Neural progenitor cell (in vitro differentiated cells): ENCODE data around the gene CDH13. TPM values are rescaled to one million over a fixed set of nuclear protein-coding genes. Genes with fewer than 3 reads are reported as not detected.

Experiments
- DNase-seq: peaks from one replicate; pipeline ENCODE4 v3.0.0-alpha.2; 2016; ENCODE audit warnings: low spot score
- H2AFZ ChIP-seq: fragments of 200-600 bp; sonication (generic); replicated peaks from 2 replicates; pipeline ENCODE4 v1.6.1; 2016; ENCODE audit warnings: antibody characterized with exemption
- H3F3A ChIP-seq: fragments of 200-600 bp; sonication (generic); 2 replicates; pipeline ENCODE4 v1.6.1; 2016; ENCODE audit warnings: antibody characterized with exemption, low read depth
- H3K27ac ChIP-seq: fragments of 200-600 bp; sonication (generic); 2 replicates; pipeline ENCODE4 v1.5.1; 2016; ENCODE audit warnings: mild to moderate bottlenecking
- H3K27me3 ChIP-seq: fragments of 200-600 bp; sonication (generic); 2 replicates; pipeline ENCODE4 v1.6.1; 2016; ENCODE audit warnings: mild to moderate bottlenecking, moderate library complexity
- H3K36me3 ChIP-seq: fragments of 200-600 bp; sonication (generic); 2 replicates; pipeline ENCODE4 v1.5.1; 2016
- H3K4me1 ChIP-seq: fragments of 200-600 bp; sonication (generic); 2 replicates; pipeline ENCODE4 v1.6.1; 2016; ENCODE audit warnings: mixed run types
- H3K4me2 ChIP-seq: fragments of 200-600 bp; sonication (generic); 2 replicates; pipeline ENCODE4 v1.6.1; 2016
- H3K4me3 ChIP-seq: fragments of 200-600 bp; sonication (generic); 2 replicates; pipeline ENCODE4 v1.5.1; 2016
- H3K79me2 ChIP-seq: fragments of 200-600 bp; sonication (generic); 2 replicates; pipeline ENCODE4 v1.6.1; 2016; ENCODE audit warnings: low read depth
- H3K9ac ChIP-seq: fragments of 200-600 bp; sonication (generic); 2 replicates; pipeline ENCODE4 v1.6.1; 2016
- H3K9me3 ChIP-seq: fragments of 200-600 bp; sonication (generic); 2 replicates; pipeline ENCODE4 v1.5.1; 2016; ENCODE audit warnings: low read depth
- H4K20me1 ChIP-seq: fragments of 200-600 bp; sonication (generic); 2 replicates; pipeline ENCODE4 v1.6.1; 2016; ENCODE audit warnings: low read depth
- H3K27ac Mint-ChIP-seq: 3 replicates; pipeline ENCODE4 v1.8.0; 2021; ENCODE audit warnings: mixed read lengths
- H3K27me3 Mint-ChIP-seq: 2 replicates; pipeline ENCODE4 v1.8.0; 2022; ENCODE audit warnings: low read depth, mild to moderate bottlenecking, inconsistent platforms, moderate library complexity, mixed read lengths; ENCODE audit not compliant: insufficient read depth
- H3K36me3 Mint-ChIP-seq: 3 replicates; pipeline ENCODE4 v1.8.0; 2021; ENCODE audit warnings: mixed read lengths
- H3K4me1 Mint-ChIP-seq: 3 replicates; pipeline ENCODE4 v1.8.0; 2021; ENCODE audit warnings: mixed read lengths
- H3K4me3 Mint-ChIP-seq: 3 replicates; pipeline ENCODE4 v1.8.0; 2021; ENCODE audit warnings: mild to moderate bottlenecking, moderate library complexity, mixed read lengths
- H3K9me3 Mint-ChIP-seq: 3 replicates; pipeline ENCODE4 v1.8.0; 2020; ENCODE audit warnings: mixed read lengths
- EZH2 ChIP-seq: fragments of 200-600 bp; sonication (generic); IDR thresholded peaks from 2 replicates; pipeline ENCODE4 v1.6.1; 2017; ENCODE audit warnings: antibody characterized with exemption, mild to moderate bottlenecking, moderate library complexity
- EZH2phosphoT487 ChIP-seq: fragments of 200-600 bp; sonication (generic); IDR thresholded peaks from 2 replicates; pipeline ENCODE4 v1.6.1; 2017; ENCODE audit warnings: antibody characterized with exemption
- total RNA-seq: library from RNA; depleted of rRNA; stranded (reverse); fragments of >200 nt; gene quantifications from 2 replicates; pipeline ENCODE4 v1.2.3, GENCODE V29; 2015; ENCODE audit warnings: low replicate concordance
- TF ChIP-seq, protein P1 (sequence below): fragments of 200-600 bp; sonication (generic); IDR thresholded peaks from 2 replicates; pipeline ENCODE4 v1.5.1; 2017; ENCODE audit warnings: antibody characterized with exemption, mild to moderate bottlenecking

The CDH13 gene
- total RNA-seq, 1 donor from 2014 or later = 3.0 TPM

DNA sequence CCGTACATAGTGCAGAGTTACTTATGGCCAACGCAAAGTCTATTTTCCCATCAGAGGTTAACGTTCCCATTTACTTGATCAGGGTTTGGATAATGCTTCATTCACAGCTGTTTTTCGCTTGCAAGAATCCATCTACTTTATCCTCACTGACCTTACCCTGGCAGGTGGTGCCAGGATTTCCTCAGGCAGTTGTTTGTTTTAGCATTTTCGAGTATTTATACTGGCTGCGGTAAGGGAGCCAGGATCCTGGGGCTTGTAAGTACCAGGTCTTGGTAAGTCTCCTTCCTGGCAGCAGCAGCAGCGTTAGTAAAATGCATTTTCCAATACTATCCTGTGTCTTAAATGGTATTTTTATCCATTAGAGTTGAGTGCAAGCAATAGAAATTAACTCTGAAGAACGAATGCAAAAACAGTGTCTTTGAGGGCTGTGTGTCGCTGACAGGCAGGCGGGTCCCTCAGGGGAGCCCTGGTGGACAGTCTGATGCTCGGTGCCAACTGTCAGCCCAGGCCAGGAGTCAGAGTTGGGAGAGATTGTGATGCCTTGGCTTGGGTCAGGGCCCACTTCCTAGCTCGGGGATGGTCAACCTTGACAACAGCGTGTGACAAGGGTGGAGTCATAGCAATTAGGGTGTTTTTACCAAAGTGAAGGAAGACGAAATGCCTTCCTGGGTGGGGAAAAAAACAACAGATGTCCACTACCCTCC lies 1088.6 kb downstream of the CDH13 start:
- peak overlapping the region; percentile 27 for H3K27ac Mint-ChIP-seq
- no peaks in the 10 kb centered on the region for H3K36me3 Mint-ChIP-seq
- no peaks in the 10 kb centered on the region for H3K36me3 ChIP-seq
- no peak for DNase-seq
- H3K9ac ChIP-seq = no peak overlapping the region
- TF ChIP-seq EZH2phosphoT487 (no peak), EZH2 (no peak)
- TF ChIP-seq, protein P1, sequence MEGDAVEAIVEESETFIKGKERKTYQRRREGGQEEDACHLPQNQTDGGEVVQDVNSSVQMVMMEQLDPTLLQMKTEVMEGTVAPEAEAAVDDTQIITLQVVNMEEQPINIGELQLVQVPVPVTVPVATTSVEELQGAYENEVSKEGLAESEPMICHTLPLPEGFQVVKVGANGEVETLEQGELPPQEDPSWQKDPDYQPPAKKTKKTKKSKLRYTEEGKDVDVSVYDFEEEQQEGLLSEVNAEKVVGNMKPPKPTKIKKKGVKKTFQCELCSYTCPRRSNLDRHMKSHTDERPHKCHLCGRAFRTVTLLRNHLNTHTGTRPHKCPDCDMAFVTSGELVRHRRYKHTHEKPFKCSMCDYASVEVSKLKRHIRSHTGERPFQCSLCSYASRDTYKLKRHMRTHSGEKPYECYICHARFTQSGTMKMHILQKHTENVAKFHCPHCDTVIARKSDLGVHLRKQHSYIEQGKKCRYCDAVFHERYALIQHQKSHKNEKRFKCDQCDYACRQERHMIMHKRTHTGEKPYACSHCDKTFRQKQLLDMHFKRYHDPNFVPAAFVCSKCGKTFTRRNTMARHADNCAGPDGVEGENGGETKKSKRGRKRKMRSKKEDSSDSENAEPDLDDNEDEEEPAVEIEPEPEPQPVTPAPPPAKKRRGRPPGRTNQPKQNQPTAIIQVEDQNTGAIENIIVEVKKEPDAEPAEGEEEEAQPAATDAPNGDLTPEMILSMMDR = no peak
- H3K9me3 ChIP-seq = no peaks in the 10 kb centered on the region
- H3K27me3 ChIP-seq = no peaks in the 10 kb centered on the region
- no peaks in the 10 kb centered on the region for H4K20me1 ChIP-seq
- no peak overlapping the region for H3K27ac ChIP-seq
- H2AFZ ChIP-seq = no peak overlapping the region
- peak overlapping the region; percentile 17 for H3K4me3 Mint-ChIP-seq
- H3K79me2 ChIP-seq = no peaks in the 10 kb centered on the region
- no peaks in the 10 kb centered on the region for H3K9me3 Mint-ChIP-seq
- H3K4me3 ChIP-seq = no peak overlapping the region
- peaks cover 12% of the 10 kb centered on the region for H3K4me1 Mint-ChIP-seq
- no peaks in the 10 kb centered on the region for H3F3A ChIP-seq
- no peak overlapping the region for H3K4me2 ChIP-seq
- H3K4me1 ChIP-seq = no peaks in the 10 kb centered on the region
- peaks cover 10% of the 10 kb centered on the region for H3K27me3 Mint-ChIP-seq

DNA sequence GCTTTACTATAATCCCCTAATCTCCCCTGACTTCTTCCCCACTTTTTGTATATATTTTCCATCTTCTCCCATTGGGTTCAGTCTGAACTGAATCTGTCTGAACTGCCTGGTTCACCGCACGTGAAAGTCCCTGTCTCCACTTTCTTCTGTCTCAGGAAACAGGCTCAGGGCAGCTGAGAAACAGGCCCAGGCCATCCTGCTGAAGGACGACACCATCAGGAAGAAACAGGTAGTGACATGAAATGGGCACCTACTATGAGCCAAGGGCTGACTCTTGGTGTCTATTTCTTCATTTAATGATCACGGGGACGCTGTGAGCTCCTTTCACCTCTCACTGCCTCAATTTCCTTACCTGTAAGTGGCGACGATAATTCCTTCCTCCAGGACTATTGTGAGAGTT lies 1090.5 kb downstream of the CDH13 start:
- Histone ChIP-seq H3K27ac (no peak overlapping the region), H3K4me1 (no peaks in the 10 kb centered on the region), H4K20me1 (no peaks in the 10 kb centered on the region), H3K4me2 (no peak overlapping the region), H2AFZ (no peak overlapping the region), H3K9ac (no peak overlapping the region), H3K79me2 (no peaks in the 10 kb centered on the region), H3K36me3 (no peaks in the 10 kb centered on the region), H3K4me3 (no peak overlapping the region), H3F3A (no peaks in the 10 kb centered on the region), H3K9me3 (no peaks in the 10 kb centered on the region), H3K27me3 (no peaks in the 10 kb centered on the region)
- Mint-ChIP-seq H3K27me3 (peaks cover 10% of the 10 kb centered on the region), H3K27ac (peak overlapping the region; percentile 82), H3K9me3 (no peaks in the 10 kb centered on the region), H3K4me3 (no peak overlapping the region), H3K36me3 (no peaks in the 10 kb centered on the region), H3K4me1 (peaks cover 12% of the 10 kb centered on the region)
- peak; percentile 57 for DNase-seq
- TF ChIP-seq EZH2phosphoT487 = no peak
- TF ChIP-seq, protein P1 = peak; percentile 60
- TF ChIP-seq EZH2 = no peak

DNA sequence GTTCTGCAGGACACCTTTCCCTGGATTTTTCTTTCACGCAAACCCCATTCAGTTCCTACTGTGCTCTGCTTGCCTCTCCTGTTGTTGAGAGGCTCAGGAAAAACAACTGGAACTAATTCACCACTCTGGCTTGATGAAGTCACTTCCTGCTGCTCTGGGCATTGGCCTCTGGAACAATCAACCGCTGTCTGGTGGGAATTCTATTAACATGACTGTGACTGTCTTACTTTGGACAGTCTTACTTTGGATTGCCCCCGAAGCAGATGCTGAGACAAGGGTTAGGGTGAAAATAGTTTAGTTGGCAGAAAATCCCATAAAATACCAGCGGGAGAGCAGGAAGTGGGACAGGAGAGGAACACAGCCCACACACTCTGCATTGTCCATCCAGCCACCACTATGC lies 1091.0 kb downstream of the CDH13 start:
- no peak overlapping the region for H3K9ac ChIP-seq
- no peaks in the 10 kb centered on the region for H3K4me1 ChIP-seq
- Mint-ChIP-seq H3K4me1 (peaks cover 12% of the 10 kb centered on the region), H3K27me3 (peaks cover 10% of the 10 kb centered on the region), H3K27ac (peak overlapping the region; percentile 50), H3K9me3 (no peaks in the 10 kb centered on the region), H3K4me3 (no peak overlapping the region), H3K36me3 (no peaks in the 10 kb centered on the region)
- no peak overlapping the region for H3K27ac ChIP-seq
- TF ChIP-seq EZH2 = no peak
- TF ChIP-seq, protein P1 = no peak
- H3K79me2 ChIP-seq = no peaks in the 10 kb centered on the region
- H3K4me3 ChIP-seq = no peak overlapping the region
- no peak overlapping the region for H3K4me2 ChIP-seq
- H3K9me3 ChIP-seq = no peaks in the 10 kb centered on the region
- H2AFZ ChIP-seq = no peak overlapping the region
- DNase-seq = no peak
- H4K20me1 ChIP-seq = no peaks in the 10 kb centered on the region
- no peaks in the 10 kb centered on the region for H3F3A ChIP-seq
- no peaks in the 10 kb centered on the region for H3K27me3 ChIP-seq
- no peaks in the 10 kb centered on the region for H3K36me3 ChIP-seq
